Peyer's patch (tissue), 4 donors: Measurements from ENCODE around the gene SEMA3G. TPM values are rescaled to one million over a fixed set of nuclear protein-coding genes. Genes with fewer than 3 reads are reported as not detected.

ENCODE experiments used
- DNase-seq, 3 donors: peaks; one replicate each; pipeline ENCODE4 v3.0.0-alpha.2; 2017 to 2019
- H3K27ac ChIP-seq, 4 donors: fragments of 200-600 bp; sonication (generic); one replicate each; pipeline ENCODE4 v1.5.1; 2016 to 2019
- H3K27me3 ChIP-seq, 2 donors: fragments of 200-600 bp; sonication (generic); one replicate each; pipeline ENCODE4 v1.5.1; 2019
- H3K36me3 ChIP-seq, 3 donors: fragments of 200-600 bp; sonication (generic); one replicate each; pipeline ENCODE4 v1.5.1; 2016 to 2019
- H3K4me1 ChIP-seq, 4 donors: fragments of 200-600 bp; sonication (generic); one replicate each; pipeline ENCODE4 v1.5.1; 2016 to 2019
- H3K4me3 ChIP-seq, 4 donors: fragments of 200-600 bp; sonication (generic); 1 replicate in 3 of 4; 2 replicates in 1 of 4; pipeline ENCODE4 v1.5.1; 2016 to 2019; ENCODE audit warnings: mild to moderate bottlenecking in 1 of 4
- H3K9me3 ChIP-seq, 4 donors: fragments of 200-600 bp; sonication (generic); one replicate each; pipeline ENCODE4 v1.5.1; 2016 to 2019; ENCODE audit warnings: mild to moderate bottlenecking in 1 of 4
- POLR2A ChIP-seq, 2 donors: fragments of 450-650 bp; IDR thresholded peaks; one replicate each; pipeline ENCODE4 v1.5.1; 2017; ENCODE audit warnings: antibody characterized with exemption in 2 of 2, mild to moderate bottlenecking in 2 of 2, moderate library complexity in 2 of 2
- total RNA-seq, 4 donors: library from RNA; depleted of rRNA; stranded (reverse); fragments of >200 nt; gene quantifications; one replicate each; pipeline ENCODE4 v1.1.0, GENCODE V29; 2016
- TF ChIP-seq, protein P1 (sequence below), 6 experiments: fragments of 450-650 bp in 4 of 6; fragments of 200-600 bp in 2 of 6; sonication (generic) in 1 of 6; IDR thresholded peaks; one replicate each; pipeline ENCODE4 v1.5.1; 2017 to 2019; ENCODE audit warnings: antibody characterized with exemption in 6 of 6, mild to moderate bottlenecking in 3 of 6, moderate library complexity in 1 of 6

Gene SEMA3G
- total RNA-seq, 4 donors from 2014 or later, result 18.8 to 24.8 (median 22.0) TPM

DNA sequence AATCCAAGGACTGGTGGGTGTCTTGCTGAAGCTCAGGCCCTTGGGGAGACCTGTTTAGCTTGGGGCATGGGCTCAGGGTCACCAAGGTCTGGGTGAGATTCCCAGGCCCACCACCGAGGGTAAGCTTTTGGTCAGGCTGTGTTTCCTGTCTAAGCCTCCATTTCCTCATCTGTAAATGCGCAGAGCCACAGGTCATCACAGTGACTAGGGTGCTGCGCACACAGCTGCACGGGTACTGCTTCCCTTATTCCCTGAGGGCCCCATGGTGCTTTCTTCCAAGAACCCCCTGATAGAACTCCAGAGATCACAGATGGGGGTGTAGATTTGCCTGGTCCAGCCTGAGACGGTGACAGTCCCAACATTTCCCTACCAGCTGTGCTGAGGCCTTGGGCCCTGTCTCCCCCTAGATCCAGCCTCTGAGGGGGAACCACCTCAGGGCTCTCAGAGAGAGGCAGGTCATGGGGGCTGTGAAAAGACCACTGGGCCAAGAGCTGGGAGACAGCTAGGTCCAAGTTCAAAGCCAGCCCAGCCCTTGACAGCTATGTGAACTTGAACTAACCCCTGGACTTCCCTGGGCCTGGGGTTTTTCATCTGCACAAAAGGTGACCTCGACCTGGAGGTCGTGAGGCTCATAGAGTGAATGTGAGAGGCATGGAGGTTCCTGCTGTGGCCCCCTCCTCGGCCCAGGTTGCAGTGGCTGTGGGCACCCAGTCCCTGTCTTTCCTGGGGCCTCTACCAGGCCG lies 60.7 kb downstream of the SEMA3G start:
- no peaks in the 10 kb centered on the region for H3K27me3 ChIP-seq
- H3K27ac ChIP-seq, result no peak overlapping the region
- H3K36me3 ChIP-seq, result peaks cover 0 to 15% (median 0%) of the 10 kb centered on the region in 3 donors
- no peaks in the 10 kb centered on the region for H3K9me3 ChIP-seq
- TF ChIP-seq POLR2A (IDR thresholded peaks at IDR 0.05), result no peak
- TF ChIP-seq, protein P1, sequence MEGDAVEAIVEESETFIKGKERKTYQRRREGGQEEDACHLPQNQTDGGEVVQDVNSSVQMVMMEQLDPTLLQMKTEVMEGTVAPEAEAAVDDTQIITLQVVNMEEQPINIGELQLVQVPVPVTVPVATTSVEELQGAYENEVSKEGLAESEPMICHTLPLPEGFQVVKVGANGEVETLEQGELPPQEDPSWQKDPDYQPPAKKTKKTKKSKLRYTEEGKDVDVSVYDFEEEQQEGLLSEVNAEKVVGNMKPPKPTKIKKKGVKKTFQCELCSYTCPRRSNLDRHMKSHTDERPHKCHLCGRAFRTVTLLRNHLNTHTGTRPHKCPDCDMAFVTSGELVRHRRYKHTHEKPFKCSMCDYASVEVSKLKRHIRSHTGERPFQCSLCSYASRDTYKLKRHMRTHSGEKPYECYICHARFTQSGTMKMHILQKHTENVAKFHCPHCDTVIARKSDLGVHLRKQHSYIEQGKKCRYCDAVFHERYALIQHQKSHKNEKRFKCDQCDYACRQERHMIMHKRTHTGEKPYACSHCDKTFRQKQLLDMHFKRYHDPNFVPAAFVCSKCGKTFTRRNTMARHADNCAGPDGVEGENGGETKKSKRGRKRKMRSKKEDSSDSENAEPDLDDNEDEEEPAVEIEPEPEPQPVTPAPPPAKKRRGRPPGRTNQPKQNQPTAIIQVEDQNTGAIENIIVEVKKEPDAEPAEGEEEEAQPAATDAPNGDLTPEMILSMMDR (IDR thresholded peaks at IDR 0.05), result no peak
- no peak overlapping the region for H3K4me3 ChIP-seq
- DNase-seq, result no peak
- H3K4me1 ChIP-seq, result no peaks in the 10 kb centered on the region

DNA sequence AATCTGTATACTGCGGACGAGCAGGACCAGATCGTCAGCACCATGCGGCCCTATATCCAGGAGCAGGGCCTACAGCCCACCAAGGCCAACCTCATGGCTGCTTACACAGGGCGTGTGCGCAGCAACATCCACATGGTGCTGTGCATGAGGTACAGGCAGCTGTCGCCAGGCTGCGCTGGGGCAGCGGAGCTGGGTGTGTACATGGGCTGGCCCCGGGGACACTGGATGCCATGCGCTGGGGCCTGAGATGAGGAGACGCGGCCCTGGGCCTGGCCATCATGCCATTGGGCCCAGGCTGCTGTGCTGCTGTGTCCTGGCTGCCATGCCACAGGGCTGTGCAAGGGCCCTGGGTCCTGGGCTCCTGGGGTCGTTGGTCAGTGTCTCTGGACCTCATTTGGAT lies 61.5 kb downstream of the SEMA3G start:
- no peak overlapping the region for H3K4me3 ChIP-seq
- no peaks in the 10 kb centered on the region for H3K4me1 ChIP-seq
- no peak for TF ChIP-seq POLR2A (IDR thresholded peaks at IDR 0.05)
- TF ChIP-seq, protein P1 (IDR thresholded peaks at IDR 0.05), result no peak
- no peak overlapping the region for H3K27ac ChIP-seq
- no peak for DNase-seq
- no peaks in the 10 kb centered on the region for H3K27me3 ChIP-seq
- no peaks in the 10 kb centered on the region for H3K9me3 ChIP-seq
- peaks cover 0 to 8% (median 0%) of the 10 kb centered on the region in 3 donors for H3K36me3 ChIP-seq

Other genes starting within 250 kb of the SEMA3G start
- 10 to 100 TPM; 73.3 to 92.8 (median 89.8) TPM for gene ALAS1, start 246.9 kb downstream of the SEMA3G start, total RNA-seq
- gene TLR9, start 219.5 kb downstream of the SEMA3G start, total RNA-seq, result 1 to 10 TPM in 1 of 4 donors, under 1 TPM in 1, not detected in 2; 0.27 to 1.7 TPM
- gene TWF2, start 205.9 kb downstream of the SEMA3G start, total RNA-seq, result 10 to 100 TPM; 46.2 to 68.8 (median 59.3) TPM
- gene PPM1M, start 199.3 kb downstream of the SEMA3G start, total RNA-seq, result 10 to 100 TPM in 1 of 4 donors, 1 to 10 TPM in 3; 4.0 to 32.2 (median 6.7) TPM
- gene WDR82, start 166.5 kb downstream of the SEMA3G start, total RNA-seq, result 10 to 100 TPM; 29.7 to 44.0 (median 38.3) TPM
- 100 to 1,000 TPM in 3 of 4 donors, 10 to 100 TPM in 1; 89.1 to 274 (median 224) TPM for gene GLYCTK, start 157.3 kb downstream of the SEMA3G start, total RNA-seq
- gene DNAH1, start 128.8 kb downstream of the SEMA3G start, total RNA-seq, result 100 to 1,000 TPM in 1 of 4 donors, 10 to 100 TPM in 3; 19.3 to 103 (median 64.2) TPM
- gene BAP1, start 35.1 kb downstream of the SEMA3G start, total RNA-seq, result 10 to 100 TPM; 49.9 to 94.4 (median 77.0) TPM
- gene PHF7, start 34.4 kb downstream of the SEMA3G start, total RNA-seq, result 10 to 100 TPM; 12.4 to 34.6 (median 17.4) TPM
- gene TNNC1, start 8.9 kb upstream of the SEMA3G start, total RNA-seq, result not detected
- gene NISCH, start 10.5 kb upstream of the SEMA3G start, total RNA-seq, result 100 to 1,000 TPM in 3 of 4 donors, 10 to 100 TPM in 1; 65.7 to 150 (median 128) TPM
- gene STAB1, start 50.2 kb upstream of the SEMA3G start, total RNA-seq, result 10 to 100 TPM; 27.0 to 98.2 (median 67.2) TPM
- gene NT5DC2, start 88.8 kb upstream of the SEMA3G start, total RNA-seq, result 10 to 100 TPM in 3 of 4 donors, 1 to 10 TPM in 1; 5.1 to 17.3 (median 14.7) TPM
- 1 to 10 TPM; 1.7 to 7.7 (median 4.1) TPM for gene UQCC5, start 91.5 kb upstream of the SEMA3G start, total RNA-seq
- gene PBRM1, start 240.8 kb upstream of the SEMA3G start, total RNA-seq, result 100 to 1,000 TPM in 1 of 4 donors, 10 to 100 TPM in 3; 68.1 to 120 (median 82.1) TPM
- gene GNL3, start 240.9 kb upstream of the SEMA3G start, total RNA-seq, result 100 to 1,000 TPM in 1 of 4 donors, 10 to 100 TPM in 3; 21.5 to 249 (median 48.6) TPM